B cell (primary cell): Measurements from ENCODE around the gene ARL3. TPM values are rescaled to one million over a fixed set of nuclear protein-coding genes. Genes with fewer than 3 reads are reported as not detected.

ENCODE experiments used
- ATAC-seq: fragments of 200-7000 bp; cut with Tn5 transposase; one replicate; pipeline ENCODE4 v1.10.0; 2021; ENCODE audit warnings: low read depth, mild to moderate bottlenecking, moderate number of reproducible peaks, moderate library complexity
- CTCF ChIA-PET: fragments of 350-600 bp; sonication (Branson Sonifier 250); formaldehyde crosslinking; loops from one replicate; lab custom pipeline; 2021; ENCODE audit warnings: antibody characterized with exemption, inconsistent platforms; lab: Charles Lee
- POLR2A ChIA-PET: fragments of 350-600 bp; sonication (Branson Sonifier 250); formaldehyde crosslinking; loops from one replicate; lab custom pipeline; 2021; ENCODE audit warnings: antibody characterized with exemption; lab: Charles Lee
- DNase-seq: peaks from one replicate; pipeline ENCODE4 v3.0.0; 2013
- H2AFZ ChIP-seq: 2 replicates; pipeline ENCODE4 v1.6.1; 2012; ENCODE audit warnings: mild to moderate bottlenecking, low read depth, low read length; ENCODE audit not compliant: insufficient read depth, poor library complexity, severe bottlenecking
- H3K27ac ChIP-seq, 2 donors: 1 replicate in 1 of 2; 2 replicates in 1 of 2; pipeline ENCODE4 v1.5.1; 2012 to 2013; ENCODE audit warnings: low read length in 2 of 2, mild to moderate bottlenecking in 2 of 2, moderate library complexity in 1 of 2
- H3K27me3 ChIP-seq, 4 experiments: fragments of 200-600 bp in 1 of 4; sonication (generic) in 1 of 4; replicated peaks in 1 of 4; 1 replicate in 2 of 4; 2 replicates in 2 of 4; pipeline versions ENCODE4 v1.6.1 to v1.7.0; 2013 to 2016; ENCODE audit warnings: low read length in 3 of 4, mild to moderate bottlenecking in 2 of 4, mixed read lengths in 1 of 4, moderate library complexity in 1 of 4; ENCODE audit not compliant: insufficient read depth in 4 of 4, control insufficient read depth in 3 of 4; ENCODE audit errors: control extremely low read depth in 1 of 4
- H3K36me3 ChIP-seq, 2 experiments: replicated peaks in 1 of 2; 1 replicate in 1 of 2; 2 replicates in 1 of 2; pipeline versions ENCODE4 v1.6.1 to v1.7.1; 2013; ENCODE audit warnings: low read length in 1 of 2; ENCODE audit not compliant: insufficient read depth in 2 of 2, control insufficient read depth in 1 of 2; ENCODE audit errors: control extremely low read depth in 1 of 2, extremely low read depth in 1 of 2
- H3K4me1 ChIP-seq, 2 donors: fragments of 200-600 bp in 1 of 2; sonication (generic) in 1 of 2; 1 replicate in 1 of 2; 2 replicates in 1 of 2; pipeline versions ENCODE4 v1.5.1 to v1.6.1; 2013 to 2017; ENCODE audit warnings: low read length in 2 of 2; ENCODE audit not compliant: control insufficient read depth in 2 of 2, insufficient read depth in 2 of 2
- H3K4me2 ChIP-seq: replicated peaks from 2 replicates; pipeline ENCODE3; 2012; ENCODE audit warnings: mild to moderate bottlenecking, low read depth, low read length; ENCODE audit not compliant: poor library complexity, severe bottlenecking
- H3K4me3 ChIP-seq, 5 experiments: fragments of 200-600 bp in 1 of 5; sonication (generic) in 1 of 5; 1 replicate in 3 of 5; 2 replicates in 2 of 5; pipeline versions ENCODE4 v1.5.1 to v1.7.0; 2011 to 2016; ENCODE audit warnings: low read length in 4 of 5, mild to moderate bottlenecking in 4 of 5, low read depth in 2 of 5, control low read depth in 1 of 5, moderate library complexity in 1 of 5; ENCODE audit not compliant: insufficient read depth in 1 of 5; ENCODE audit errors: control extremely low read depth in 1 of 5, extremely low read depth in 1 of 5
- H3K79me2 ChIP-seq: fragments of 200-600 bp; sonication (generic); one replicate; pipeline ENCODE4 v1.6.0; 2016; ENCODE audit warnings: low read length; ENCODE audit not compliant: control insufficient read depth, insufficient read depth
- H3K9ac ChIP-seq: fragments of 200-600 bp; sonication (generic); 2 replicates; pipeline ENCODE4 v1.6.1; 2017; ENCODE audit warnings: mild to moderate bottlenecking, low read length, moderate library complexity
- H3K9me3 ChIP-seq, 3 donors: one replicate each; pipeline versions ENCODE4 v1.6.1 to v1.7.1; 2013; ENCODE audit warnings: low read length in 2 of 3; ENCODE audit not compliant: control insufficient read depth in 2 of 3, insufficient read depth in 1 of 3; ENCODE audit errors: control extremely low read depth in 1 of 3
- H4K20me1 ChIP-seq: 2 replicates; pipeline ENCODE4 v1.6.0; 2012; ENCODE audit warnings: mild to moderate bottlenecking, low read length; ENCODE audit not compliant: insufficient read depth, control insufficient read depth, poor library complexity, severe bottlenecking
- H3K27ac Mint-ChIP-seq: one replicate; pipeline ENCODE4 v1.8.0; 2021; ENCODE audit warnings: mixed read lengths
- H3K27me3 Mint-ChIP-seq: one replicate; pipeline ENCODE4 v1.8.0; 2021; ENCODE audit warnings: mixed read lengths
- H3K4me1 Mint-ChIP-seq: one replicate; pipeline ENCODE4 v1.8.0; 2021; ENCODE audit warnings: mixed read lengths
- H3K4me3 Mint-ChIP-seq: one replicate; pipeline ENCODE4 v1.8.0; 2021; ENCODE audit warnings: mixed read lengths
- H3K9me3 Mint-ChIP-seq: one replicate; pipeline ENCODE4 v1.8.0; 2022; ENCODE audit warnings: mixed read lengths; ENCODE audit not compliant: insufficient read depth
- CTCF ChIP-seq: fragments of 200-600 bp; IDR thresholded peaks from one replicate; pipeline ENCODE4 v1.8.0; 2022; ENCODE audit warnings: antibody characterized with exemption, mild to moderate bottlenecking
- EZH2 ChIP-seq: IDR thresholded peaks from 2 replicates; pipeline ENCODE4 v1.6.1; 2012; ENCODE audit warnings: borderline replicate concordance, low read depth, mild to moderate bottlenecking, moderate library complexity, low read length; ENCODE audit not compliant: insufficient read depth, poor library complexity, severe bottlenecking
- WGBS: methylation state at CpG from one replicate; pipeline ENCODE4 v1.1.5; 2013; ENCODE audit warnings: missing lambda C conversion rate; ENCODE audit not compliant: insufficient coverage; 5-methylcytosine and 5-hydroxymethylcytosine counted together
- intact Hi-C: fragments of 100-400 bp; cut with micrococcal nuclease; formaldehyde crosslinking; loops from one replicate; pipeline ENCODE4 v1.10.0; 2022
- polyA plus RNA-seq: library from polyadenylated mRNA; depleted of rRNA; stranded (reverse); fragments of >200 nt; gene quantifications from 2 replicates; pipeline ENCODE4 v1.2.3, GENCODE V29; 2012
- total RNA-seq, 2 donors: library from RNA; stranded (reverse); fragments of 120-200 nt in 1 of 2; gene quantifications; 1 replicate in 1 of 2; 2 replicates in 1 of 2; pipeline versions ENCODE4 v1.2.3 to v1.2.4, GENCODE V29; 2013 to 2022

ARL3 gene
- total and polyA plus RNA-seq, 2 donors (not counting 1 experiment from before 2014, with no cell fraction given): 0.91 to 5.5 TPM

- Histone ChIP-seq H3K4me3 (peak overlapping the region in 4 of 5 experiments; percentile 55 to 89 (median 80)), H3K4me1 (peaks cover 67 to 70% of the 10 kb centered on the region in 2 donors), H3K9ac (peak overlapping the region; percentile 83), H3K4me2 (peak overlapping the region; percentile 94), H3K27ac (peak overlapping the region; percentile 12 to 90), H4K20me1 (peaks cover 62% of the 10 kb centered on the region), H3K27me3 (no peaks in the 10 kb centered on the region), H2AFZ (no peak overlapping the region), H3K36me3 (no peaks in the 10 kb centered on the region), H3K79me2 (peaks cover 81% of the 10 kb centered on the region), H3K9me3 (no peaks in the 10 kb centered on the region)
- no peak for ATAC-seq
- Mint-ChIP-seq H3K27me3 (no peaks in the 10 kb centered on the region), H3K4me3 (peak overlapping the region; percentile 97), H3K9me3 (no peaks in the 10 kb centered on the region), H3K27ac (peak overlapping the region; percentile 99), H3K4me1 (peaks cover 69% of the 10 kb centered on the region)
- intact Hi-C loops: loop anchor here (2.0 to 5.0 kb wide), 4 partner anchors 13 to 830 kb away; partner anchors contain the start of genes CNNM2 and OGA
- TF ChIP-seq CTCF (no peak), EZH2 (no peak)
- DNase-seq: peak; percentile 59
- ChIA-PET CTCF (interaction anchor here (0.6 to 3.8 kb wide), 2 partner anchors 19 to 29 kb away, joined by 3 to 50 read pairs; no protein-coding TSS in a partner anchor), POLR2A (interaction anchor here (0.7 to 4.0 kb wide), 4 partner anchors 29 to 248 kb away, joined by 4 to 49 read pairs (median 26); partner anchors contain the start of genes ARL3 and SFXN2)
- 66% methylated on average over 7 of the region's 7 CpGs for WGBS
These were observed 66.5 kb downstream of the ARL3 start for GRCh38 chr10:102647443-102648268.
